Cardiac fibroblast (primary cell): ENCODE measurements around the gene ZYG11A.
A peak's percentile ranks its signal among the peaks of the same experiment; 100 is the strongest.
"Not testable (repeated sequence)": the region's sequence is repeated elsewhere in the genome, so short reads cannot be mapped to it uniquely, and the experiment has no call there.

Experiments
- DNase-seq, 2 donors: peaks; one replicate each; pipeline versions ENCODE4 v3.0.0 to v3.0.0-alpha.2; 2010; ENCODE audit warnings: low read depth in 2 of 2
- H3K4me3 ChIP-seq, 2 donors: replicated peaks in 1 of 2; 1 replicate in 1 of 2; 2 replicates in 1 of 2; pipeline ENCODE4 v1.5.1; 2011; ENCODE audit warnings: low read depth in 2 of 2, low read length in 2 of 2, mild to moderate bottlenecking in 2 of 2, moderate library complexity in 1 of 2
- CTCF ChIP-seq: IDR thresholded peaks from one replicate; pipeline ENCODE4 v1.5.1; 2011; ENCODE audit warnings: low read depth, mild to moderate bottlenecking, low read length, inconsistent platforms

The ZYG11A gene

GRCh38 chr1:52825868-52826267, 16.7 kb upstream of the ZYG11A start:
- peak; percentile 25 to 29 for DNase-seq
- peak; percentile 16 for TF ChIP-seq CTCF
- H3K4me3 ChIP-seq = no peak overlapping the region

GRCh38 chr1:52834798-52835197, 7.8 kb upstream of the ZYG11A start:
- no peak overlapping the region for H3K4me3 ChIP-seq
- TF ChIP-seq CTCF = no peak
- DNase-seq = no peak

GRCh38 chr1:52836035-52836434, 6.5 kb upstream of the ZYG11A start:
- TF ChIP-seq CTCF = no peak
- no peak overlapping the region for H3K4me3 ChIP-seq
- no peak for DNase-seq

- not testable (repeated sequence) for H3K4me3 ChIP-seq, DNase-seq
These were observed 3.4 kb upstream of the ZYG11A start for GRCh38 chr1:52839175-52839574.

- H3K4me3 ChIP-seq, DNase-seq: not testable (repeated sequence)
These were observed 2.6 kb downstream of the ZYG11A start for GRCh38 chr1:52845119-52845518.

GRCh38 chr1:52848423-52848822, 5.9 kb downstream of the ZYG11A start:
- no peak overlapping the region for H3K4me3 ChIP-seq
- TF ChIP-seq CTCF = no peak
- DNase-seq = no peak

- no peak for DNase-seq
- no peak for TF ChIP-seq CTCF
- H3K4me3 ChIP-seq = no peak overlapping the region
These were observed 8.4 kb downstream of the ZYG11A start for GRCh38 chr1:52850951-52851350.

- no peak for TF ChIP-seq CTCF
- DNase-seq = no peak
- H3K4me3 ChIP-seq = no peak overlapping the region
These were observed 10.3 kb downstream of the ZYG11A start for GRCh38 chr1:52852854-52853253.
